Natural killer cell (primary cell): Measurements from ENCODE around the gene CCDC194. TPM values are rescaled to one million over a fixed set of nuclear protein-coding genes. Genes with fewer than 3 reads are reported as not detected.
"Not testable (repeated sequence)": the region's sequence is repeated elsewhere in the genome, so short reads cannot be mapped to it uniquely, and the experiment has no call there.

Experiments used
- ATAC-seq, 3 donors: fragments of 150-1000 bp in 2 of 3; fragments of 200-7000 bp in 1 of 3; cut with Tn5 transposase; 1 replicate in 1 of 3; 2 replicates in 2 of 3; pipeline ENCODE4 v1.10.0; 2021; ENCODE audit warnings: mild to moderate bottlenecking in 2 of 3, moderate library complexity in 2 of 3
- DNase-seq, 2 donors: peaks; one replicate each; pipeline versions ENCODE4 v3.0.0 to v3.0.0-alpha.2; 2013 to 2021; ENCODE audit warnings: mixed read lengths in 1 of 2
- H3K27ac ChIP-seq: one replicate; pipeline ENCODE4 v1.5.1; 2013; ENCODE audit warnings: mild to moderate bottlenecking, low read length
- H3K27me3 ChIP-seq: one replicate; pipeline ENCODE4 v1.6.1; 2013; ENCODE audit warnings: low read length; ENCODE audit not compliant: control insufficient read depth, insufficient read depth
- H3K36me3 ChIP-seq: one replicate; pipeline ENCODE4 v1.6.1; 2013; ENCODE audit warnings: low read length; ENCODE audit not compliant: control insufficient read depth, insufficient read depth
- H3K4me1 ChIP-seq: one replicate; pipeline ENCODE4 v1.6.1; 2013; ENCODE audit warnings: low read length; ENCODE audit not compliant: control insufficient read depth, insufficient read depth
- H3K4me3 ChIP-seq: one replicate; pipeline ENCODE4 v1.5.1; 2013; ENCODE audit warnings: low read length
- H3K9me3 ChIP-seq: one replicate; pipeline ENCODE4 v1.6.1; 2013; ENCODE audit warnings: low read length; ENCODE audit not compliant: control insufficient read depth, insufficient read depth
- H3K27ac Mint-ChIP-seq, 2 donors: one replicate each; pipeline ENCODE4 v1.8.0; 2022; ENCODE audit warnings: mild to moderate bottlenecking in 2 of 2, mixed read lengths in 2 of 2, moderate library complexity in 1 of 2
- H3K27me3 Mint-ChIP-seq, 2 donors: one replicate each; pipeline ENCODE4 v1.8.0; 2022; ENCODE audit warnings: low read depth in 2 of 2, mixed read lengths in 2 of 2
- H3K36me3 Mint-ChIP-seq: one replicate; pipeline ENCODE4 v1.8.0; 2022; ENCODE audit warnings: mixed read lengths
- H3K4me1 Mint-ChIP-seq, 2 donors: one replicate each; pipeline ENCODE4 v1.8.0; 2022; ENCODE audit warnings: mixed read lengths in 2 of 2
- H3K4me3 Mint-ChIP-seq: one replicate; pipeline ENCODE4 v1.8.0; 2022; ENCODE audit warnings: mild to moderate bottlenecking, moderate library complexity, mixed read lengths
- H3K9me3 Mint-ChIP-seq, 2 donors: one replicate each; pipeline ENCODE4 v1.8.0; 2022; ENCODE audit warnings: mixed read lengths in 2 of 2
- WGBS: methylation state at CpG from one replicate; pipeline ENCODE4 v1.1.7; 2013; ENCODE audit warnings: missing lambda C conversion rate; ENCODE audit not compliant: insufficient coverage; 5-methylcytosine and 5-hydroxymethylcytosine counted together
- intact Hi-C: fragments of 100-400 bp; cut with micrococcal nuclease; formaldehyde crosslinking; loops from one replicate; pipeline ENCODE4 v1.14.2; 2022
- total RNA-seq, 4 donors: library from RNA; stranded (reverse); fragments of 120-200 nt in 1 of 4; gene quantifications; one replicate each; pipeline versions ENCODE4 v1.2.3 to v1.2.4, GENCODE V29; 2013 to 2022
- TF ChIP-seq, protein P1 (sequence below): fragments of 200-600 bp; IDR thresholded peaks from one replicate; pipeline ENCODE4 v1.8.0; 2022; ENCODE audit warnings: antibody characterized with exemption

The CCDC194 gene
- total RNA-seq, 3 donors from 2014 or later (not counting 1 experiment from before 2014, with no cell fraction given), result 2.7 TPM; not detected in 1

DNA sequence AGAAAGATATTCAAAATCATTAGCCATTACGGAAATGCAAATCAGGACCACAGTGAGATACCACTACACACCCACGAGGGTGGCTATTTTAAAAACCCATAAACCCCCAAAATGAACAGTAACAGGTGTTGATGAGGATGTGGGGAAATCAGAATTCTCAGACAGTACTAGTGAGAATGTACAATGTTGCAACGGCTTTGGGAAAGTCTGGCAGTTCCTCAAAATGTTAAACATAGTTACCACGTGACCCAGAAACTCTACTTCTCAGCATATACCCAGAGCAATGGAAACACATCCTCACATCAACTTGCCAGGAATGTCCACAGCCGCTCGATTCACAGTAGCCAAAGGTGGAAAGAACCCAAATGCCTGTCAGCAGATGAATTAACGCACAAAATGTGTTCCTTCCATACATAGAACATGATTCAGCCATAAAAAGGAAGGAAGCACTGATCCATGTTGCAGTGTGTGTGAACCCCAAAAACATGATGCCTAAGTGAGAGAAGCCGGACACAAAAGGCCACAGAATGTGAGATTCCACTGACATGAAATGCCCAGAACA is 23.9 kb downstream of the CCDC194 start:
- Mint-ChIP-seq H3K27ac (no peak overlapping the region), H3K4me1 (peaks cover 0 to 6% of the 10 kb centered on the region in 2 donors), H3K27me3 (peaks cover 0 to 7% of the 10 kb centered on the region in 2 donors), H3K4me3 (no peak overlapping the region), H3K9me3 (no peaks in the 10 kb centered on the region), H3K36me3 (no peaks in the 10 kb centered on the region)
- Histone ChIP-seq H3K27ac (no peak overlapping the region), H3K27me3 (no peaks in the 10 kb centered on the region), H3K9me3 (no peaks in the 10 kb centered on the region), H3K4me3 (no peak overlapping the region), H3K4me1 (peaks cover 6% of the 10 kb centered on the region), H3K36me3 (no peaks in the 10 kb centered on the region)
- DNase-seq (no peak), ATAC-seq (peak; percentile 32 to 74 (median 55))
- TF ChIP-seq, protein P1, sequence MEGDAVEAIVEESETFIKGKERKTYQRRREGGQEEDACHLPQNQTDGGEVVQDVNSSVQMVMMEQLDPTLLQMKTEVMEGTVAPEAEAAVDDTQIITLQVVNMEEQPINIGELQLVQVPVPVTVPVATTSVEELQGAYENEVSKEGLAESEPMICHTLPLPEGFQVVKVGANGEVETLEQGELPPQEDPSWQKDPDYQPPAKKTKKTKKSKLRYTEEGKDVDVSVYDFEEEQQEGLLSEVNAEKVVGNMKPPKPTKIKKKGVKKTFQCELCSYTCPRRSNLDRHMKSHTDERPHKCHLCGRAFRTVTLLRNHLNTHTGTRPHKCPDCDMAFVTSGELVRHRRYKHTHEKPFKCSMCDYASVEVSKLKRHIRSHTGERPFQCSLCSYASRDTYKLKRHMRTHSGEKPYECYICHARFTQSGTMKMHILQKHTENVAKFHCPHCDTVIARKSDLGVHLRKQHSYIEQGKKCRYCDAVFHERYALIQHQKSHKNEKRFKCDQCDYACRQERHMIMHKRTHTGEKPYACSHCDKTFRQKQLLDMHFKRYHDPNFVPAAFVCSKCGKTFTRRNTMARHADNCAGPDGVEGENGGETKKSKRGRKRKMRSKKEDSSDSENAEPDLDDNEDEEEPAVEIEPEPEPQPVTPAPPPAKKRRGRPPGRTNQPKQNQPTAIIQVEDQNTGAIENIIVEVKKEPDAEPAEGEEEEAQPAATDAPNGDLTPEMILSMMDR, result no peak
- 13% methylated on average over 6 of the region's 8 CpGs for WGBS
- intact Hi-C loops, result no loop called here

DNA sequence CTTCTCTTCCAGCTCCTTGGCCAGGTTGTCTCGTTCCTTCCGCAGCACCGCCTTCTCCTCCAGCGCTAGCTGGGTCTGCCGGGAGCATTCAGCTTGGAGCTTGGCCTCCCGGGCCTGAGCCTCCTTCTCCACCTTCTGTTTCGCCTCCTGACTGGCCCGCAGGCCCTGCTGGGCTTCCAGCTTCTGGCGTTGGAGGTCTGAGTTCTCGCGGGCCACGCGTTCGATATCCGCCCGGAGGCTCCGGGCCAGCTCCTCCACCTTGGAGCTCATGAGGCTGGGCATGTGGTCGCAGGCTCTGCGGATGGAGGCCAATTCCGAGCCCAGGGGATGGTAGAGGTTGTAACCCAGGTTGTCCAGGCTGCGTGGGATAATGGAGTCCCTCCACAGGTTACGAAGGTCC is 28.6 kb downstream of the CCDC194 start:
- Histone ChIP-seq H3K9me3 (no peaks in the 10 kb centered on the region), H3K36me3 (no peaks in the 10 kb centered on the region), H3K27ac (no peak overlapping the region), H3K4me3 (no peak overlapping the region), H3K4me1 (peaks cover 6% of the 10 kb centered on the region), H3K27me3 (no peaks in the 10 kb centered on the region)
- H3K27ac Mint-ChIP-seq, result no peak overlapping the region
- H3K27me3 Mint-ChIP-seq, result peaks cover 0 to 7% of the 10 kb centered on the region in 2 donors
- no peaks in the 10 kb centered on the region for H3K9me3 Mint-ChIP-seq
- TF ChIP-seq, protein P1, result no peak
- ATAC-seq (no peak), DNase-seq (no peak)
- intact Hi-C loops, result no loop called here
- 96% methylated on average over 22 of the region's 22 CpGs for WGBS
- H3K36me3 Mint-ChIP-seq, result no peaks in the 10 kb centered on the region
- peaks cover 0 to 6% of the 10 kb centered on the region in 2 donors for H3K4me1 Mint-ChIP-seq
- no peak overlapping the region for H3K4me3 Mint-ChIP-seq

DNA sequence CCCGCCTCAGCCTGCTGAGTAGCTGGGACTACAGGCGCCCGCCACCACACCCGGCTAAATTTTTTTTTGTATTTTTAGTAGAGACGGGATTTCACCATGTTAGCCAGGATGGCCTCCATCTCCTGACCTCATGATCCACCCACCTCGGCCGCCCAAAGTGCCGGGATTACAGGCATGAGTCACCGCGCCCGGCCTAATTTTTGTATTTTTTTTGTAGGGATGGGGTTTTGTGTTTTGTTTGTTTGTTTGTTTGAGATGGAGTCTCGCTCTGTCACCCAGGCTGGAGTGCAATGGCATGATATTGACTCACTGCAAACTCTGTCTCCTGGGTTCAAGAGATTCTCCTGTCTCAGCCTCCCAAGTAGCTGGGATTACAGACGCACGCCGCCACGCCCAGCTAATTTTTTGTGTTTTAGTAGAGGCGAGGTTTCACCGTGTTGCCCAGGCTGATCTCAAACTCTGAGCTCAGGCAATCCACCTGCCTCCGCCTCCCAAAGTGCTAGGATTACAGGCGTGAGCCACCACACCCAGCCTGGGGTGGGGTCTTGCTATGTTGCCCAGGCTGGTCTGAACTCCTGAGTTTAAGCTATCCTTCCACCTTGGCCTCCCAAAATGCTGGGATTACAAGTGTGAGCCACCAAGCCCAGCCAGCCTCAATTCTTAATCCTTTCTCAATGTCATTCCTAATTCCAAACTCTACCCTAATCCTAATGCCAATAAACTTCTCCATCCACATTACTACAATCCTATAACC is 30.0 kb downstream of the CCDC194 start:
- 96% methylated on average over 15 of the region's 20 CpGs for WGBS
- H3K9me3 ChIP-seq, H3K27ac Mint-ChIP-seq, ATAC-seq, H3K27me3 Mint-ChIP-seq, H3K4me3 Mint-ChIP-seq, H3K4me1 Mint-ChIP-seq, H3K27me3 ChIP-seq, H3K27ac ChIP-seq, intact Hi-C loops, H3K36me3 Mint-ChIP-seq, H3K36me3 ChIP-seq, H3K4me3 ChIP-seq, H3K4me1 ChIP-seq, DNase-seq, H3K9me3 Mint-ChIP-seq: not testable (repeated sequence)

DNA sequence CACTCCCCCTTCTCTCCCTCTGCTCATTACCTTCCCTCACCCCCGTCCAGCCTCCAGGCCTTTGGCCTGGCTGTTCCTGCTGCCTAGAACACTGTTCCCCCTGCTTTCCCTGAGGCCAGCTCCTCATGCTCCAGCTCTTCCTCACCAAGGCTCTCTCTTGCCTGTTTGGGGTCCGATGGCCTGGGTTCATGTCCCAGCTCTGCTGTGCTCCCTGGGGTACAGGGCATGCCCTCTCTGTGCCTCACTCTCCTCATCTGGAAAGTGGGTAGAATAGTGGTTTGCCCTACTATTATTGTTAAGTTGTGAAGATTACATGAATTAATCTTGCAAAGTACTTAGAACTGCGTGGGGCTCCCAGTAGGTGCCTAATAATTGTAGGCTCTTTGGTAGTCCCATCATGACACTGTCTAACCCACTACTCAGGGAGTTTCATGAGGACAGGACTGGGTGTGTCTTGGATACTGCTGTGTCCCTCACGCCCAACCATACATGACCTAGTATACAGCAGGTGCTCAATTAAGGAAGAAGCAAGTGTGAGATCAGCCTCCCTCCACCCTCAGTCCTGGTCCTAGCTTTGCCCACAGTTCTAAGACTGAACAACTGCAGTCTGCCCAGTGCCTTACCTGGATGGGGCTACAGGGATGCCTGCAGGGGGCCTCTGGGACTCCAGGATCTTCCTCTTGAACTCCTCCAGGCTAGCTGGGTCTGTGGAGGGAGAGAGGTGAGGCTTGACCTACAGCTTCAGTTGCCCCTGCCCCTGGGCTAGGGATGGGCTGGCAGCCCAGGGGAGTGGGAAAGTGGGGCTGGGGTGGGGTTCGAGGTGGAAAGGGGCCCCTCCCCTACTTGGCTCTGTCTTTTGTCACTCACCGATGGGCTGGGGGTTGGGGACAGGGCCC is 33.8 kb downstream of the CCDC194 start:
- intact Hi-C loops, result no loop called here

More for the DNA sequence above, 33.8 kb downstream of the CCDC194 start:
- no peaks in the 10 kb centered on the region for H3K4me1 Mint-ChIP-seq
- Histone ChIP-seq H3K4me3 (no peak overlapping the region), H3K27me3 (no peaks in the 10 kb centered on the region), H3K27ac (no peak overlapping the region), H3K36me3 (no peaks in the 10 kb centered on the region), H3K4me1 (no peaks in the 10 kb centered on the region), H3K9me3 (no peaks in the 10 kb centered on the region)
- WGBS, result 89% methylated on average over 6 of the region's 6 CpGs
- ATAC-seq (peak in 1 of 3 donors; percentile 10), DNase-seq (no peak)
- TF ChIP-seq, protein P1, result no peak
- H3K4me3 Mint-ChIP-seq, result no peak overlapping the region
- H3K27me3 Mint-ChIP-seq, result peaks cover 0 to 5% of the 10 kb centered on the region in 2 donors
- H3K9me3 Mint-ChIP-seq, result no peaks in the 10 kb centered on the region
- no peaks in the 10 kb centered on the region for H3K36me3 Mint-ChIP-seq
- no peak overlapping the region for H3K27ac Mint-ChIP-seq
